Mesothelial cell of epicardium (in vitro differentiated cells): ENCODE data around the gene LHX2. TPM values are rescaled to one million over a fixed set of nuclear protein-coding genes. Genes with fewer than 3 reads are reported as not detected.
"Not testable (repeated sequence)": the region's sequence is repeated elsewhere in the genome, so short reads cannot be mapped to it uniquely, and the experiment has no call there.

Experiments
- DNase-seq, 2 experiments: peaks; one replicate each; pipeline ENCODE4 v3.0.0; 2021; ENCODE audit warnings: low spot score in 2 of 2; ENCODE audit not compliant: unreplicated experiment in 2 of 2
- H3K27ac Mint-ChIP-seq: 2 replicates; pipeline ENCODE4 v1.8.0; 2021; ENCODE audit warnings: mixed read lengths
- H3K27me3 Mint-ChIP-seq: 2 replicates; pipeline ENCODE4 v1.8.0; 2021; ENCODE audit warnings: low read depth, mixed read lengths
- H3K36me3 Mint-ChIP-seq: 2 replicates; pipeline ENCODE4 v1.8.0; 2021; ENCODE audit warnings: mixed read lengths
- H3K4me1 Mint-ChIP-seq: 2 replicates; pipeline ENCODE4 v1.8.0; 2021; ENCODE audit warnings: mixed read lengths
- H3K4me3 Mint-ChIP-seq: 2 replicates; pipeline ENCODE4 v1.8.0; 2021; ENCODE audit warnings: mild to moderate bottlenecking, moderate library complexity, mixed read lengths
- H3K9me3 Mint-ChIP-seq: 2 replicates; pipeline ENCODE4 v1.8.0; 2021; ENCODE audit warnings: mixed read lengths
- CTCF ChIP-seq: fragments of 200-600 bp; sonication (generic); IDR thresholded peaks from one replicate; pipeline ENCODE4 v1.5.0; 2021; ENCODE audit warnings: antibody characterized with exemption; ENCODE audit not compliant: unreplicated experiment
- total RNA-seq: library from RNA; stranded (reverse); gene quantifications from 3 replicates; pipeline ENCODE4 v1.2.1, GENCODE V29; 2021

The LHX2 gene
- total RNA-seq, 1 donor from 2014 or later, result not detected

GRCh38 chr9:123983047-123983446 lies 28.5 kb upstream of the LHX2 start:
- TF ChIP-seq CTCF, result no peak
- Mint-ChIP-seq H3K36me3 (no peaks in the 10 kb centered on the region), H3K27ac (no peak overlapping the region), H3K9me3 (no peaks in the 10 kb centered on the region), H3K27me3 (peaks cover 84% of the 10 kb centered on the region), H3K4me1 (no peaks in the 10 kb centered on the region), H3K4me3 (no peak overlapping the region)
- DNase-seq, result no peak

- Mint-ChIP-seq H3K27ac (no peak overlapping the region), H3K9me3 (no peaks in the 10 kb centered on the region), H3K4me1 (no peaks in the 10 kb centered on the region), H3K4me3 (no peak overlapping the region), H3K27me3 (peaks cover 90% of the 10 kb centered on the region), H3K36me3 (no peaks in the 10 kb centered on the region)
- no peak for DNase-seq
- no peak for TF ChIP-seq CTCF
Observed at GRCh38 chr9:123984802-123985201, 26.8 kb upstream of the LHX2 start.

- Mint-ChIP-seq H3K27me3 (peaks cover 90% of the 10 kb centered on the region), H3K4me1 (no peaks in the 10 kb centered on the region), H3K36me3 (no peaks in the 10 kb centered on the region), H3K9me3 (no peaks in the 10 kb centered on the region), H3K4me3 (no peak overlapping the region), H3K27ac (no peak overlapping the region)
- DNase-seq, result no peak
- TF ChIP-seq CTCF, result no peak
Observed at GRCh38 chr9:123985869-123986268, 25.7 kb upstream of the LHX2 start.

GRCh38 chr9:123990427-123990826 lies 21.1 kb upstream of the LHX2 start:
- DNase-seq, result no peak
- Mint-ChIP-seq H3K4me1 (no peaks in the 10 kb centered on the region), H3K4me3 (no peak overlapping the region), H3K27me3 (peaks cover 74% of the 10 kb centered on the region), H3K36me3 (no peaks in the 10 kb centered on the region), H3K27ac (no peak overlapping the region), H3K9me3 (no peaks in the 10 kb centered on the region)
- TF ChIP-seq CTCF, result no peak

GRCh38 chr9:123992679-123993078 lies 18.9 kb upstream of the LHX2 start:
- not testable (repeated sequence) for H3K27ac Mint-ChIP-seq

GRCh38 chr9:123996731-123997421 lies 14.7 kb upstream of the LHX2 start:
- TF ChIP-seq CTCF, result no peak
- H3K36me3 Mint-ChIP-seq, result no peaks in the 10 kb centered on the region
- no peak for DNase-seq
- H3K27ac Mint-ChIP-seq, result no peak overlapping the region
- no peaks in the 10 kb centered on the region for H3K9me3 Mint-ChIP-seq
- peaks cover 20% of the 10 kb centered on the region for H3K4me1 Mint-ChIP-seq
- H3K4me3 Mint-ChIP-seq, result no peak overlapping the region
- H3K27me3 Mint-ChIP-seq, result peaks cover 77% of the 10 kb centered on the region

More at GRCh38 chr9:123992679-123993078, 18.9 kb upstream of the LHX2 start:
- H3K4me3 Mint-ChIP-seq, H3K36me3 Mint-ChIP-seq, DNase-seq, H3K4me1 Mint-ChIP-seq, H3K9me3 Mint-ChIP-seq: not testable (repeated sequence)
- peaks cover 76% of the 10 kb centered on the region for H3K27me3 Mint-ChIP-seq
